CD4-positive, alpha-beta T cell treated with Interleukin-4 for 4 hours (primary cell): Measurements from ENCODE around the gene FREM2.

Source experiments
- DNase-seq: peaks from one replicate; pipeline ENCODE4 v3.0.0-alpha.2; 2020

FREM2 gene

GRCh38 chr13:38908574-38908973 is 221.7 kb downstream of the FREM2 start:
- DNase-seq: no peak

- no peak for DNase-seq
Measured at GRCh38 chr13:38914070-38914469, 227.2 kb downstream of the FREM2 start.

- no peak for DNase-seq
Measured at GRCh38 chr13:38921081-38921480, 234.2 kb downstream of the FREM2 start.

GRCh38 chr13:38922170-38922569 is 235.3 kb downstream of the FREM2 start:
- DNase-seq: no peak

GRCh38 chr13:38933786-38934185 is 246.9 kb downstream of the FREM2 start:
- no peak for DNase-seq
